Stimulated activated CD8-positive, alpha-beta memory T cell treated with anti-CD3 and anti-CD28 coated beads, Interleukin-15, amount 100 ng/mL, for 4 hours (primary cell): ENCODE results near the gene FBXO10.
A peak's percentile ranks its signal among the peaks of the same experiment; 100 is the strongest.
"Not testable (repeated sequence)": the region's sequence is repeated elsewhere in the genome, so short reads cannot be mapped to it uniquely, and the experiment has no call there.

ENCODE experiments used
- DNase-seq, 2 donors: peaks; one replicate each; pipeline ENCODE4 v3.0.0-alpha.2; 2020; ENCODE audit warnings: low read depth in 2 of 2

Gene FBXO10

GRCh38 chr9:37512437-37512836, 63.7 kb downstream of the FBXO10 start:
- DNase-seq, result peak in 1 of 2 donors; percentile 18

- DNase-seq, result no peak
Measured at GRCh38 chr9:37511016-37512010, 64.9 kb downstream of the FBXO10 start.

- not testable (repeated sequence) for DNase-seq
Measured at GRCh38 chr9:37510053-37510452, 66.1 kb downstream of the FBXO10 start.

GRCh38 chr9:37509536-37509935, 66.6 kb downstream of the FBXO10 start:
- no peak for DNase-seq

GRCh38 chr9:37508834-37509206, 67.4 kb downstream of the FBXO10 start:
- DNase-seq, result no peak

- DNase-seq, result no peak
Measured at GRCh38 chr9:37508135-37508833, 67.9 kb downstream of the FBXO10 start.

GRCh38 chr9:37507566-37508134, 68.5 kb downstream of the FBXO10 start:
- no peak for DNase-seq

- DNase-seq, result no peak
Measured at GRCh38 chr9:37504605-37505004, 71.6 kb downstream of the FBXO10 start.

- DNase-seq, result peak in 1 of 2 donors; percentile 24
Measured at GRCh38 chr9:37503736-37504135, 72.4 kb downstream of the FBXO10 start.

- no peak for DNase-seq
Measured at GRCh38 chr9:37501957-37502596, 74.1 kb downstream of the FBXO10 start.

GRCh38 chr9:37499297-37499696, 76.9 kb downstream of the FBXO10 start:
- DNase-seq, result no peak

GRCh38 chr9:37498457-37498856, 77.7 kb downstream of the FBXO10 start:
- DNase-seq, result no peak

GRCh38 chr9:37497320-37497719, 78.9 kb downstream of the FBXO10 start:
- DNase-seq, result no peak

- no peak for DNase-seq
Measured at GRCh38 chr9:37496020-37496419, 80.2 kb downstream of the FBXO10 start.

GRCh38 chr9:37495571-37495970, 80.6 kb downstream of the FBXO10 start:
- no peak for DNase-seq

GRCh38 chr9:37491939-37492338, 84.2 kb downstream of the FBXO10 start:
- DNase-seq, result no peak

GRCh38 chr9:37486616-37487548, 89.3 kb downstream of the FBXO10 start:
- DNase-seq, result no peak

- no peak for DNase-seq
Measured at GRCh38 chr9:37486256-37486615, 89.9 kb downstream of the FBXO10 start.

GRCh38 chr9:37485389-37486255, 90.6 kb downstream of the FBXO10 start, which contains the start of gene POLR1E:
TSS of gene POLR1E (plus strand) at chr9:37485948. CDS start at chr9:37486048, 100 bp downstream.
- peak; percentile 90 to 92 for DNase-seq

GRCh38 chr9:37480759-37481158, 95.4 kb downstream of the FBXO10 start:
- DNase-seq, result no peak
